Stimulated activated CD8-positive, alpha-beta memory T cell treated with anti-CD3 and anti-CD28 coated beads, Interleukin-4, amount 100 ng/mL, for 48 hours (primary cell): ENCODE measurements around the gene CRIM1.

Experiments used
- DNase-seq: peaks from one replicate; pipeline ENCODE4 v3.0.0-alpha.2; 2020

CRIM1 gene

DNA sequence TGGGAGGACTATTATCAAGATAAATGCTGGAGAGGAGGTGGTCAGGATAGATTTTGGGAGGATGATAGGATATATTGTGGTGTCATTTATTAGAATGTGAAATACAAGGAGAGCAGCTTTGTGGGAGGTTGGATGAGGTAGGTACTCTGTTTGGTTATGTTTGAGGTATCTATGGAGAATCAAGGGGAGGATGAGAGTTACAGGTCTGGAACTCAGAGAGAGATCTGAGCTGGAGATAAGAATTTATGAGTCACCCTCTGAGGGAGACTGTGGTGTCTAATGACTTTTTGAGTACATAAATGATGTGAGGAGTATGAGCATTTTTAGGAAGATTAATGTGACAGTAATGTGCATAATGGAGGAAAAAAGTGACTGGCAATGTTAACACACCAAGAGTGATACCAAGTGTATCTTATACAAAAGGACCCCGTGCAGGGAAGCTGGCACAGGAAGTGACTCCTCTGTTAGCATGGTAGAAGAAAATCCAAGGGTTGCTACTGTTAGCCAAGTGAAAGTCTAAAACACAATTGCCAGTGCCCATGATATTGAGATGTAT lies 48.2 kb downstream of the CRIM1 start:
- DNase-seq = no peak

DNA sequence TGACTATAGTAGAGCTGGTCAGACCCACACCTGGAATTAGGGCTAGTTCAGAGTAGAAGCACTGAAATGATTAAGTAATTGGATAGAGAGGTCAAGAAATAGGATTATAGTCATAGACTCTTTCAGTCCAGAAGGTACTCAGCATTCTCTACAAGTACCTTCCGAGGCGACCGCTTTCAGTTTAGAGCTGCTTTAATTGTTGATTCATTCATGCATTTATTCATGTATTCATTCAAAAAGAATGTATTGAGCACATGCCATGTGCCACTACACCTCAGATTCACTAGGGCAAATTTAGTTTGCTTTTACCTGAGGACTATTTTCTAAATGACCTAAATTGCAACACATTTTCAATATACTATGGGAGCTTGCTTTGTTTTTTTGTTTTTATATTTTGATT lies 48.7 kb downstream of the CRIM1 start:
- DNase-seq = no peak

DNA sequence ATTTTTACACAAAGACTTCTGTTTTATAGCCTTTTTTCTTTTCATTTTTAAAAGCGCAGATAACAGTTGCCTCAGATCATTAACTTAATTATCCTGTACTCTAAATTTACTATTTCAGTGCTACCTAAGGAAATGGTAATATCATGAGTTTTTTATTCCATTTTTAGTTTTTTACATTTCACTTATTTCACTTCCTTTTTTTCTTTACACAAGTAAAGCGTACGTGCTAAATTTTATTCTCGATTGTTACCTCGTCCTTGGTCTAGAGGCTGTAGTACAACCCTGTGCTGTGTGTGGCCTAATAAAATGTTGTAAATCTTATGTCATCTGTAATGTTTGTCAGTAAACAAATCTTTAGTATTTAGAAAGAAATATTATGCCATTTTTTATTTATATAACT lies 49.2 kb downstream of the CRIM1 start:
- DNase-seq = no peak

DNA sequence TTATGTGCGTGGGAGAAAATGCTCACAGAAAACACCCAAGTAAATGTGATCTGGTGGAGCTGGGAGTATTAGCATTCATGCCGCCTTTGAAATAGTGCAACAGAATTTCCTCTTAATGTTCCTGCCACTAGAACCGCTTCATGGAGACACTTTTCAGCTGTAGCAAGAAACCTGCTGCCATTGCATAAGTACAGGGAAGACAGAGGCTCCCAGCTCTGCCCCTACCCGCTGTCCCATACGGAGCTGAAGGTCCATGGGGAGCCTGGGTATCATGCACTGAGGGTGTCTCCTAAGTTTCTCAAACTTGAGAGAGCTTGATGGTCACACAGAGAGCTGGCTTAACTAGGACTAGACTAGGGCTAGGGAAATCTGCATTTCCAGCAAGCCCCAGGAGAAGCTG lies 49.6 kb downstream of the CRIM1 start:
- no peak for DNase-seq

DNA sequence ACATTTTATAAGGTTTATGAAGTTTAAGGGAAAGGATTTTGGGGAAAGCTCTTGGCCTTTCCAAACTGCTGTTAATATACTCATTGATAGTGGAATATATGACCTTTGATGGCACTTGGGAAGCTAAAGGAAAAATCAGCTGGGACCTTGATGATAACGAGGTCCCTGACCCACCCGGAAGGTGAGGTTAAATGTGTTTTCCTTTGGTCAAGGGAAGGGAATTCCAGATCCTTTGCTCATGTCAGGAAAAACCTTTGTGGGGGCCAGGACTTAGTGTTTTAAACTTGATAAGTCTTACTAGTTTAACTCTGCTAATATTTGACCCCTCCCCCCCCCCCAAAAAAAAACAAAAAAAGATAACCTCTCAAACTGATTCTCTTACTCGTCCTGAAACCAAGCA lies 50.7 kb downstream of the CRIM1 start:
- DNase-seq = no peak

DNA sequence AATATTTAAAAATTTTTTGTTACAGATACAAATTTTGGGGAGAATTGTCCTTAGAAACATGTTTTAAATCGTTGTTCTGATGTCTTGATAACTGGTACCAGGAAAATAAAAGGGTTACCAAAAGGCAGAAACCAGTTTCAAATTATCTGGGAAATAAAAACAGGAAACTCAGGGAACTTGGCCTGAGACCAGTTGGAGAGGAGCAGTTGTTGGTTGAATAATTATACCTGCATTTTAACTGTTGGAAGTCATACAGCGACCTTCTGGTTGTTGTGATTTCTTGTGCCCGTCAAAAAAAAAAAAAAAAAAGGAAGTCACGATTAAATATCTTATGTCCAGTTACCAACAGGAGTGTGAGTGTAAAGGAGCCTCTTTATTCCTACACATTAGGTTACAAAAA lies 51.8 kb downstream of the CRIM1 start:
- no peak for DNase-seq

DNA sequence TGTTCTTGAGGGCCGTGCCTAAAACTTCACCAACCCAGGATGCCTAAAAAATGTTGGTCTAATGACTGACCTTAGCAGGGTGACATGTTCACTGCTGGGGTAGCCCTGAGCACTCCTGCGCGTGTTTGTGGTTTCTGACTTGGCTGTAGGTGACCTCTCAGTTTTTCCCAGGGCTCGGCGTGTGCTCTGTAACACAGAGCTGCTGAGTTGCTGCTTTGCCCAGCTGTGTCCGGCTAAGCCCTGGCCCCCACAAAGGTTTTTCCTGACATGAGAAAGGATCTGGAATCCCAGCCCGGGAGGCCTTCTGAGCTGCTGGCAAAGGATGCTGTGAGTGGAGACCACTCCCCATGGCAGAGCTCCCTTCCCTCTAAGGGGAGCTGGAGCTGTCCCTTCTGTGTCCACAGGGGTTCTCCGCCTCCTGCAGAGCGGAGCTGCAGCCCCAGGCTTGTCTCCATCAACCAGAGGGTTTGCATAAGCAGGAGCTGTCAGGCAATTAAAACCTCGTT lies 52.7 kb downstream of the CRIM1 start:
- no peak for DNase-seq

DNA sequence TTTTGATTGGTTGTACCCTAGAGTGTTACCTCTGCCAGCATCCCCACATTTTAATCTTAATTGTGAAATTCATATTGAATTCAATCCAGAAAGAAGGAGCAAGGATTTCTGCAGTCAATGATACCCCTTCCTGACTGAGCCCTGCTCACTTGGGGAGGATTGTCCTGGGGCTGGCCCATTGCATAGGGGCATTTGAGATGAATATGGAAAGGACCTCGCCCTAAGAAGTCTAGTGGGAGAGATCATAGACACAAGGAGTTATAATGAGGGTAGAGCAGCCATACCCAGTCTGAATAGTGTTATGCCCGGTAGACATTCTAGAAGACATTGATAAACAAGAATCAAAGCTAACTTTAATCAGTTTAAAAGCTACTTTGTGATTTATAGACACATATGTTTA lies 53.8 kb downstream of the CRIM1 start:
- no peak for DNase-seq

DNA sequence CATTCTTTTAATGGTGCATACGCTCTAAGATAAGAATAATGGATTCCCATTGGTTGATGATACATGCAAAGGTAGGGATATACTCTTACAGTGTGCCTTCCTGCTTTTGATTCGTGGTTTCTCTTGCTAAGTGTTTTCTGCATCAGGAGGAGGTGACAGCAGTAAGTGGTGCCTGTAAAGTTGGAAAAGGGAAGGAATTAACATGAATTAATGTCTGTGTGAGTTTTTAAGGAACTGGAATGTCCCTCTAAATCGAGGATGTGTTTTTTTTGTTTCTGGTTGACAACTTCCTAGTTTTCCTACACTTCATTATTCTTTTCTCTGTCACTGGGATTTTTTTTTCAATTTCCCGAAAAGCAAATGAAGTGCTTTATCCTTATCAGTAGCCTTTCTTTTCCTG lies 54.4 kb downstream of the CRIM1 start:
- DNase-seq = no peak

DNA sequence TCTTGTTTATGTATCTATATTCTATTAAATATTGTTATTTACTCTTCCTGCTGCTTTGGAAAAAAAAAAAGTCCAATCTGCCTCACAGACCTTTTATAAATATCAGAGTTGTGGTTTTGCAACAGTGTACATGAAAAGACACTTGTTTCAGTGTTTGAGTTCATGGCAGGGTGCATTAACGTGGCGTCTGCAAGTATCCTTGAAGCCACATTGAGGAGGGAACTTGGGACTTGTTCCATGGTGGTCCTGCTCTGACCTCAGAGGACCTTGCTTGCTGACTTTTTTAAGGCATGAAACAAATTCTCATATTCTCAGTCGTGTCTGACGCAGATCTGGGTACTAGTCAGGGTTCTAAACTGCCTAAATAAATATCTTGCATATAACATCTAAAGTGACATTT lies 55.1 kb downstream of the CRIM1 start:
- DNase-seq = no peak

DNA sequence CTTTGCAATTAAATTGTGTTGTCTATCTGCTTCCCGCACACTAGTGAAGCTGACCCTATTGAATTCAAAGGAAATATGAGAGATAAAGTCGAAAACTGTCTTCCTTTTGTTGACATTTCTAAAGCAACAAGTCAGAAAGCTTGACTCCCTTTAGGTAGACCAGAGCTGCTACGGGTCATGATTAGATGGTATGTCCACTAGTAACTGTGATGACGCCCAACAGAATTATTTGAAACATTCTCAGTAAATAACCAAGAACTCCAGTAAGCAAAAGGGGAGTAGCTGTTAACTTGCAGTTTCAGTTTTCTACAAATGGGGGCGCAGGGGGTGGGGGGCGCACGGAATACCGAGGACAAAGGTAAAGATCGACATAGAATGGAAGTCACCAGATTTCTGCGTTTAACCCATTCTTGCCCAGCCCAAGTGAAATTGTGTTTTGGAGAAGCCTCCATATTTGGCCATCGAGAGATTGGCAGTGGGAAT lies 56.4 kb downstream of the CRIM1 start:
- no peak for DNase-seq

DNA sequence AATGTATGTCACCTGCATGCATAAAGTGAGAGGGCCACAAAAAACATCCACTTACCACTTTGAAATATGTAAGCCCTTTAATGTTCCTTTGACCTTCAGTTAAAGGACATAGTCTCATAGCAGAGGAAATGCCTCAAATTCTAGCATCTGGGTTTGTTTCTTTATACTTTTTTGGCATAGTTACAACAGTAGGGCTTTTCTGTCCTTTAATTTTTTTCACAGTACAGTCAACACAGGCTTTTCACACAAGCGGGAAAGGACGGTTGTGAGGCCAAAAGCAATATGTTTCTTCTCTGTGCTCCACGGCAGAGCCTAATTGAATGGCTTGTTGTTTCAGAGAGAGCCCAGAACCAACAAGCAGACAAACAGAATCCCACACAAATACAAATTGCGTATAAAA lies 57.6 kb downstream of the CRIM1 start:
- no peak for DNase-seq

DNA sequence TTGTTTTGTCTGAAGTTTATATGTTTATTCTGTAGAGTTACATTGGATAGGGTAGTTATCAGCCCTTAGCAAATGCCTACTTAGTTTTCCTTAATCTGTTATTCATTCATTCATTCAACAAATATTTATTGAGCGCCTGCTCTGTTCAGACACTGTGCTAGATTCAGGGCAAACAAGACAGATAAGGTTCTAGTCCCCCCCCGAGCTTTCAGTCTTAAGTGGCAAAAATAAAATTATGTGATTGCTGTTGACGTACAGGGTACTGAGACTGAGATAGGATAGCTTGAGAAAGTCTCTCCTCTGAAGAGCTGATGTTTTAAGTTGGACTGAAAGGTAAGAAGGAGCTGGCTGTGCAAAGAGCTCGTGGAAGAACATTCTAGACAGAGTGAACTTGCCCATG lies 58.7 kb downstream of the CRIM1 start:
- DNase-seq = no peak

DNA sequence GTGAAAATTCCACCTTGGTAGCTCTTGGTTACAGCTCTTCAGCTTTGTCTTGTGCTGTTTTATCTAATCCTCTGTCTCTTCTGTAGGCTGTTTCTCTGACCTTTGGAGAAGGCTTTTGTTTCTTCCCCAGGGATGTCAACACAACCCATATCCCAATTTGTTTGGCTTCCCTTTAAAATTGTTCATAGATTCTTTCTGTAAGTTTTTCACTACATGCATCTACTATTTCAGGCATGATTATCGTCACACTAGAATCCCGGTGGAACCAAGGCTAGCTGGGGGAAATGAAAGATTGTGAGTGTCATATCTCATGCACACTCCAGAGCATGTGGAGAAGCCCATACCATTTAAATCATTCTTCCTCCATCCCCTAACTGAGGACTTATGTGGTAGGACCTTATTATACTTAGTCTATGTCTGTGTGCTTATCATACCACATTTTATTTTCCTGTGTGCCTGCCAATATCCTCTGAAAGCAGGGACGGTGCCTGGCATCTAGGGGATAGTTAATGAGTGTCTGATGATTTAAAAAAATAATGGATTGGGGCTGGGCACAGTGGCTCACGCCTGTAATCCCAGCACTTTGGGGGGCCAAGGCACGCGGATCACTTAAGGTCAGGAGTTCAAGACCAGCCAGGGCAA lies 59.9 kb downstream of the CRIM1 start:
- no peak for DNase-seq

DNA sequence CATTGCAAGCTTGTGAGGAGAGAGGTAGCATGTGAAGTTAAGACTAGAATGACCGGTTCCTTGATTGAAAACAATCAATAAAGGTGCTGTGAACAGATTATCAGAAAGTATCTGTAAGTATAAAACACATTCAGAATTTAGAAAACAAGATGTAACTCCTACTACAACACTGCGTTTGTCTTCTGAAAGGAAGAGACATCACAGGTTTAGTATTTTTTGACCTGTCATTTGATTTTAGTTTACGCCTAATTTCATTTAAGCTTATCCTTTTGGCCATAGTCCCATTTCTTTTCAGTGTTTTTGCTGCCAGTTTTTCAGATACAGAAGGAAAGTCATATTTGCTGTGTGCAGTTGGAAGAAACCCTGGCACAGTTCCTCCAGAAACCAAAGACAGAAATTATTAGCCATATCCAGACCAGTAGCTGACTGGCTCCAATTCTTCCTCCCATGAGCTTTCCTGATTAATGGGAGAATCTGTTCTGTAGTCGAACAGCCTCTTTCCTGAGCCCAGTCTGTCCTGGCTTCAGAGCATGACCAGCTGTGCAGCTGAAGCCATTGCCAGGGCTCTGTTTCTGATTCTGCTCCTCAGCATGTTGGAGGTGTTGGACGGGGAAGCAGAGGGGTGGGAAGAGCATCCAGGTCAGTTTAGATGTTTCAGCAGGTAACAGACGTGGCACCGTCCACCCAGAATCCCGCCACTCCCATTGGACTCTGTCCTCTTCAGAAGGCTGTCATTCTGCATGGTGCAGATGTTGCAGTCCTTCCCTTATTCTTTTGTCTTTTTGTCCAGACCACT lies 61.0 kb downstream of the CRIM1 start:
- DNase-seq = no peak

DNA sequence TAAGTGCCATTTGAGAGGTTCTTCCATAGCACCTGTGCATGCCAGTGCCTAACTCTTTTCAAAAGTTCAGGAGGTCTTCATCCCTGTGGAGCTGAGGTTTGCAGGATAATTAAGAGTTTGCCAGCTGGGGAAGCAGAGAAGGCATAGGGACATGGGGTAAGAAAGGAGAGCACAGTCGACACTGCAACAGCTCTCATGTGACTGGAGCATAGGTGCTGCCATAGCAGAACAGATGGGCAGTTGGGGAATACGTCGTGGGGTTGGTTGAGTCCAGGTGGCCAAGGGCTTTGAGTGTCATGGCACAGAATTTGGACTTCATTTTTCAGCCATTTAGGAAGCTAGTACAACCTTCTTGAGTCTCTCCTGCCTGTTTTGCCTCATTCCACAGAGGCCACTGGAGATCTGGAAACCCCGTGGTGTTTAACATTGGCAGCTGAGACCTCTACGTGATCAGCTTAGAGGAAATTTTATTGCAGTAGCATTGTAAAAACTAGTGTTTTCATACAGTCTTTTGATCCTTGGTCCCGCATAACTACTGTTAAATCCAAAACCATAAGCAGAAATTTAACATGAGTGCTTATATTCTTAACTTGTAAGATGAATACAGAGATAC lies 65.1 kb downstream of the CRIM1 start:
- DNase-seq = no peak

DNA sequence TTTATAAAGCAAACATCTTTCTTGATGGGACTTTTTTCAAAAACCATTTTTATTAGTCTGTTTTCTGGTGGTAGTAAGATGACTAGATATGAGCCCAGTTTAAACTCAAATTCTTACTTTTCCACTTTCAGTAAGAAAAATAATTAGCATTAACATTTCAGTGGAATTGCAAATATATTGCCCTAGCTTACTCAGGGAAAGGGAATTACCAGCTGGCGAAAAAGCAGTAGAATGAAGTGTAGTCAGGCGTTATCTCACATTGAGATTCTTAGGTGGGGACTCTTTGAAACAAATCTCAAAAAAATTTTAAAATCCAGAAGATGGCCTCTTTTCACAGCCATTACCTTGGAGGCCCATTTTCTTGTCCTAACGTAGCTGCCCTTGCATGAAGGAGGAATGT lies 65.8 kb downstream of the CRIM1 start:
- no peak for DNase-seq

DNA sequence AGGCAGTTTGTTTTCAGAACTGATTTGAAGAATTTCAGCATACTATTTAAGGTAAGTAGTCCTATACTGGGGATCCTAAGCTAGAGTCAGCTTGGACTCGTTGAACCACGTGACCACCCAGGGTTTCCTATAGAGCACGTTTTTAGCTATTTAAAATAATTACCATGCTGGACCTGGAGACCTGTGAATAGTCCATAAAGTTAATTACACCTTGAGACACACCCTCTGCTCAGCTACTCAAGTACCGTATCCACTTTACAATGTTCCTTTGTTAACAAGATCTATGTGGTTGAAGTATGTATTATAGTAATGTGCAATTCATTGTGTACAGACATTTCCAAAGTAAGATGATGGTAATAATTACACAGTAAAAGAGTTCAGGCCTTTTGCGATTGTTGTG lies 67.6 kb downstream of the CRIM1 start:
- DNase-seq = no peak

DNA sequence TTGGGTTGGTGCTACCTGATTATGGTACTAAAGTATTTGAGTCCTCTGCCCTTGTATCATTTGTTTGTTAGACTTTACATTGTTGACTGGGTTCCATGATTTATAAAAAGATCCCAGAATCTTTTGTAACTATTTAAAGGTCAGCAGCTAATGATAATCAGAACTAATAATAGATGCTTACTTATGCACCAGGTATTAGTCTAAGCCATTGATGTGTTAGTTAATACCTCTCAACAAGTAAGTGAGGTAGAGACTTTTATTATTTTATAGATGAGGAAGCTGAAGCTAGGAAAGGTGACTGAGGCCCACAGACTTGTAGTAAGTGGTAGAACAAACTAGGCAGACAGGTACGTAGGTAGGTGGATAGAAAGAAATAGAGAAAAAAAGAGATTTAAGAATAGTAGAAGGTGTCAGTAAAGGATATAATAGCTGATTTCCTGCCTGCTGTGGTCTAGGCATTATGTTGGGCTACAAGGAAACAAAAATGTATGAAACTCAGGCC lies 68.1 kb downstream of the CRIM1 start:
- no peak for DNase-seq

DNA sequence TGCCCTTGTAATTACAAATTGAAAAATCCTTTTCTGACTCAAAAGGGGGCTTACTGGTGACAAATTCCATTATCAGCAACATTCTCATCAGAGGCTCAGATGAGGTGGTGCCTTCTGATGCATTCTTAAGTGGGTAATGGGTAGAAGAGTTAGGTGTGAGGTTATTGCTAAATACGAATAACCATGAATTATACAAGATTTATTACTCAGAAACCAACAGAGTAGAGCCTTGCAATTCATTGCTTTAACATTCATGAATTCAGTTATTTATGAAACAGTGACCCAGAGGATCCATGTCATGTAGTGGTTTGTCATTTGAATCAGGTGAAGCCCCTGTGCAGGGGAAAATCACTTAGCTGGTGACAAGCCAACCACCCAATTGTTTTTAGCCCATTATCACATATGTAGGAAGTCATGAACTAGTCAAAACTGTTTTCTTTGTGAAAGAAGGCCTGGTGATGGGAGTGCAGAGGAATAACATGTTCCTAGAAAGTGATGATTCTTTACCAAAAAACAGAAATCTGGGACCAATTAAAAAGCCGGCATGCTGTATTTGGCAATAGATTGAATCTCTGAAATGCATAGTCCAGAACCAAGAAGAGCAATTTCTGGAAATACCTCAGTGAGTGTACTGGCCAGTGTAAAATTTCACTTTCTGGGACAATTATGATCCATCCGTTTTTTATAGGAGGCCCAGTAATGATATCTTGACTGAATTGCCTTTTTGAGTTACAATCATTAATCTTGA lies 70.2 kb downstream of the CRIM1 start:
- DNase-seq = no peak

DNA sequence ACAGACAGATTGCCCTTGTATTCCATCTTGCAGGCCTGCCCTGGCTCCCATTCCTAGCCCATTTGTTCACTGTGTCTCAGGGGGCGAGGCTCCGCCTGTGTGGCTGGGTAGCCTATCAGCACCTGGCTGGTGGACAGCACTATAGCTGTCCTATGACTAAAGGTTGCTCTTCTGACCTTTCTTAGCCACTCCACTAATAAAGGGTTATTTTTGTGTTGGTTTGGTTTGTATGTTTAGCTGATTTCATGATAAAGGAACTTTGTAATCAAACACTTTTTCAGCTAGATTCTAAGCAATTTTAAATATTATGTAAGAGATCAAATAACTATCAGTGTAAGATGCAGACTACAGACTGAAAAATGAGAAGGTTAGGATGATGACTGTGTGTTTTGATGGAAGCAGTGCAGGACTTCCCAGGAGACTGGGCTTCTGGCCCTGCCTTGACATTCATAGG lies 72.2 kb downstream of the CRIM1 start:
- no peak for DNase-seq

DNA sequence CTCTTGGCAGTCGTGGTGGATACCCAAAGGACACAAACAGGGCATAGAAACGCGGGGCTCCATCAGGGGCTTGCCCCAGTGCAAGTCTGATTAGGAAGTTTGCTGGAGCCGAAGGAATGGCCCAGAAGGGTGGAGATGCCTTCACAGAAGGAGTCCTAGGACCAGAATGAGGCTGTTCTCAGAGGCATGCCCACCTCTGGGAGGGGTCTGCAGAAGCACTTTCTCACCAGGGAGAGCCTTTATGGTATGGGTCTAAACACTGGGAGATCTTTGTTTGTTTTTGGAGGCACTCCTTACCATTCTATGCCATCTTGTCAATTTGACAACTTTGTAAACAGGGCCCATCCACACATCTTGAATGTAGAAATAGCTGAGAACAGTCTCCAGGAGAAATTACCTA lies 75.0 kb downstream of the CRIM1 start:
- no peak for DNase-seq

DNA sequence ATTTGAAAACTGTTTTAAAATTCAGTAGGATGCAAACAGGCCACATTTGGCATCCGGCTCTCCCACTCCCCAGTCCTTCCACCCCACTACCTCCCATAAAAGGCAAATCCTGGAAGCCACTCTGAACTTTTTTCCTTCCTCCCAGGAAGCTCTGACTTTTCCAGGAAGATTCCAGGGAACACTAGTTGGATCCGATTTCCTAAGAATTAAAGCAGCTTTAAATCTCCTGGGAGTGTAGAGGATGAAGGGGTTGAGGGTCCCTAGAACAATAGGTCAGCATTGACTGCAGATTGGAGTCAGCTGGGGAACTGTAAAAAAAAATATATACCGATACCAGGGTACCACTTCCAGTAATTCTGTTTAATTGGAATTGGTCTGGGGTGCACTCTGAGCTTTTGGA lies 76.9 kb downstream of the CRIM1 start:
- no peak for DNase-seq
